GM19328 (cell line): ENCODE results near the gene DERL3.
A peak's percentile ranks its signal among the peaks of the same experiment; 100 is the strongest.
"Not testable (repeated sequence)": the region's sequence is repeated elsewhere in the genome, so short reads cannot be mapped to it uniquely, and the experiment has no call there.

ENCODE experiments used
- ATAC-seq: cut with Tn5 transposase; IDR thresholded peaks from one replicate; pipeline ENCODE4 v1.9.1; 2021; ENCODE audit warnings: mild to moderate bottlenecking, moderate library complexity; ENCODE audit not compliant: unreplicated experiment

The DERL3 gene

DNA sequence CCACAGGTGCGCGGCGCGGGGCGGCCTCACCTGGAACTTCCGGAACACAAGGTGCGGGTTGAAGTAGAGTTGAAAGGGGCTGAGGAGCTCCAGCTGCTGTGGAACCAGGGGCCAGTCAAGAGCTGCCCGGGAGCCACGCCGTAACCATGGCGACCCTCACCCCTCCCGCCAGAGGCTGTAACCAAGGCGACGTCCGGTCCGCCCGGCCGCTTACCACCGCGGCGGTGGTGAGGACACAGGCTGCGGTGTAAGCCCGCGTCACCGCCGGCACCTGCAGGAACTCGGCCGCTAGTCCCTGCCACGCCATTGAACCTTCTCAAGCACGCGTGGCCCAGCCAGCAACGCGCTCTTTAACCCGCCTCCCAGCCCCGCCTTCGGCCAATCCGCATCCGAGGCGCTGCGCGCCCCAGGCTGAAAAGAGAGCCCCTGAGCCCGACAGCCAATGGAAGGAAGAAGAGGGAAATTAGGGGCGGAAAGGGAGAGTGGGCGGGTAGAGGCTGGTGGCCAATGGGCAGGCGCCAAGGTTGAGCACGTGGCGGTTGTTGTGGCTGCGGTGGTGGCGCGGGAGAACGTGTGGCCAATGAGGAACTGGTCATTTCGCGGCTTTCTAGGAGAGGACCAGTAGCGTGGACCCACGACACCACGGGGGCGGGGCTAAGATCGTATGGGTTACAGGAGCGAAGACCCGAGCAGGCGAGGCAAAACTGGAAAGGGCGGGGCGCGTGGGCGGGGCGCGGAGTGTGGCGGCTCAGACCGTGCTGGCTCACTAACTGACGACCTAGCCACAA lies at the start of gene DERL3:
Gene DERL3, minus strand, starts transcription at position 326 of the 788 bp plus-strand sequence. Its CDS starts 19 bp downstream, at position 307.
- ATAC-seq, result peak; percentile 86

DNA sequence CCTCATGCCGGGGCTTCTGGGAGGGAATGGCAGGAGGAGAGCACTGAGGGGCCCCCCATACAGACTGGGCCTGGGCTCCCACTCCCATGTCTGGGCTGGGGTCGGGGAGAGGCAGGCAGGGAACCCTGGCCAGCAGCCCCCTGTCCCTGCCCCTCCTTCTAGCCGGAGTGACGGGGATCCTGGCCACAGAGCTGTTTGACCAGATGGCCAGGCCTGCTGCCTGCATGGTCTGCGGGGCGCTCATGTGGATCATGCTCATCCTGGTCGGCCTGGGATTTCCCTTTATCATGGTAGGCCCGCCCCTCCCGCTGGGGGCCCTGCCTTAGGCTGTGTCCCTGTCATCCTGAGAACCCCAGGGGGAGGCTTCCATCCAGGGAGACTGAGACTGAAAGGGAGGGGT lies 45.3 kb upstream of the DERL3 start:
- no peak for ATAC-seq

- no peak for ATAC-seq
These were observed 44.9 kb upstream of the DERL3 start for GRCh38 chr22:23883658-23884057.

DNA sequence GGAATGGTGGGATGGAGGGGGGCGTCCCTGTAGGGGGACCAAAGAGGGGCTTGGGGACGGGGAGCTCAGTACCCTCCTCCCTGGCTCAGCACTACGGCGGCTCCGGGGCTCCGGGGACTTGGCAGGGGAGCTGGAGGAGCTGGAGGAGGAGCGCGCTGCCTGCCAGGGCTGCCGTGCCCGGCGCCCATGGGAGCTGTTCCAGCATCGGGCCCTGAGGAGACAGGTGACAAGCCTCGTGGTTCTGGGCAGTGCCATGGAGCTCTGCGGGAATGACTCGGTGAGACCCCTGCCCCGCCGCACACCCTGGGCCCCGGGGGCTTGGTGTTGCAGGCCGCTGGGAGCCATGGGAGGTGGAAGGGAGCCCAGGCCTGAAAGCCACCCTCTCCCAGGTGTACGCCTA lies 43.6 kb upstream of the DERL3 start:
- no peak for ATAC-seq

DNA sequence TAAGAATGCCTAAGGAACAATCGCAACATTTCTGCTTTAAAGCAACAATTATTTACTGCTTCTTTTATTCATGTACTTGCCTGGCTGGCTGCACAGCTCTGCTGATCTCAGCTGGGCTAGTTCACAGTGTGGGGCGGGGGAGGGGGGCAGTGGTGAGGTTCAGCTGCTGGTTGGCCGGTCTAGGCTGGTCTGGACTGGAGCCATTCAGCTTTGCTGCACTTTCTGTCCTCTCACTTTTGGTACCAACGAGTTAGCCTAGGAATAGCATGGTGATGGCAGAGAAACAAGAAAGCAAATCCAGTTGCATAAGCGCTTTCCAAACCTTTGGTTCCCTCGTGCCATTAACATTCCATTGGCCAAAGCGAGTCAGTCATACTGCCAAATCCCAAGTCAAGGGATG lies 39.4 kb upstream of the DERL3 start:
- ATAC-seq, result no peak

- ATAC-seq, result no peak
These were observed 38.8 kb upstream of the DERL3 start for GRCh38 chr22:23877566-23877965.

GRCh38 chr22:23875801-23876200 lies 37.0 kb upstream of the DERL3 start:
- ATAC-seq, result no peak

DNA sequence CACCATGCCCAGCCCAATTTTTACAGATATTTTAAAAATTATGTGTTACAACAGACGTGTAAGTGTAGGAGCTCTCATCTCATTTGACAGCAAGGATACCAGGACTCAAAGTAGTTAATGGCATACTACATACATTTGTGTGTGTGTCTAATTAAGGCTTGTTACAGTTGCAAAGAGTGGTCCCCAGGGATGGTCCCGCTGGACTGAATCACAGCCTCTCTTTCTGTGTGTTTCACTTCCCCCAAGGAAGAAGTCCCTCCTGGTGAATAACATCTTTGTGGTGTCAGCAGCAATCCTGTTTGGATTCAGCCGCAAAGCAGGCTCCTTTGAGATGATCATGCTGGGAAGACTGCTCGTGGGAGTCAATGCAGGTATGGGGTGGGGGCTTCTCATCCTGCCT lies 36.1 kb upstream of the DERL3 start:
- no peak for ATAC-seq

DNA sequence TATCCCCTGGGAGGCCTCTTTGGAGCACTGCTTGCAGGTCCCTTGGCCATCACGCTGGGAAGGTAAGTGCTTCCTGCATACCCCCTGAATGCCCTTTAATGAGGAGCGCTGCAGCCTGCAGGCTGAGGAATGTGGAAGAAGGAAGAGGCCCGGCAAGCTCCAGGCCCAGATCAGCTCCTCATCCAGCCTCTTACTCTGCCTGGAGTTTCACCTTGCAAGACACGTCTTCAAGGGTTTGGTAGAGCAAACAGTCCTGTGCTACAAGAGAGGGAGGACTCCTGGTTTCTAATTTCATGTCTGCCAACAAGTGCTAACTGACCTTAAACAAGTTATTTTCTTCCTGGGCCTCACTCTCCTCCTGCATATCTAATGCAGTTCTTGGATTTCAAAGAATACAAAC lies 29.8 kb upstream of the DERL3 start:
- ATAC-seq, result no peak

GRCh38 chr22:23864499-23865154 lies 25.8 kb upstream of the DERL3 start:
- not testable (repeated sequence) for ATAC-seq

DNA sequence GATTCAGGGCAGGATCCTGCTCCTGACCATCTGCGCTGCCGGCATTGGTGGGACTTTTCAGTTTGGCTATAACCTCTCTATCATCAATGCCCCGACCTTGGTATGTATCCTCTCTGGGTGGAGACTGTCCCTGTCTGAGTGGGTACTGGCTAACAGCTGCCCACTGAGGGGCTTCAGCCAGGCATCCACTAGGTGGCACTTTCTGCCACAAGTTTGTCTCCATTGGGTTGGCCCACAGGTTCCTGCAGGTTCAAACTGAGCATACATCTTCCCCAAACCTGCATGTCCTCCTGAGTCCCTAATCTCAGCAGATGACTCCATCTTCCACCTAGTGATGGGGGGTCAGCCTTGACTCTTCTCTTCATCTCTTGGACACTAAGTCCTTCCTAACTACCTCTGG lies 23.3 kb upstream of the DERL3 start:
- ATAC-seq, result no peak

DNA sequence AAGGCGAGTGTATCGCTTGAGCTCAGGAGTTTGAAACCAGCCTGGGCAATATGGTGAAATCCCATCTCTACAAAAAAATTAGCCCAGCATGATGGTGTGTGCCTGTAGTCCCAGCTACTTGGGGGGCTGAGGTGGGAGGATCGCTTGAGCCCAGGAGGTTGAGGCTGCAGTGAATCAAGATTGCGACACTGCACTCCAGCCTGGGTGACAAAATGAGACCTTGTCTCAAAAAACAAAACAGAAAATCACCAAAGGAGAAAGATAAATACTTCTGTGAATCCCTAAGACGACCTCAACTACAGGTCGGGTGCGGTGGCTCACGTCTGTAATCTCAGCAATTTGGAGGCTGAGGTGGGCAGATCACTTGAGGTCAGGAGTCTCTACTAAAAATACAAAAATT lies 21.4 kb upstream of the DERL3 start:
- ATAC-seq, result not testable (repeated sequence)

DNA sequence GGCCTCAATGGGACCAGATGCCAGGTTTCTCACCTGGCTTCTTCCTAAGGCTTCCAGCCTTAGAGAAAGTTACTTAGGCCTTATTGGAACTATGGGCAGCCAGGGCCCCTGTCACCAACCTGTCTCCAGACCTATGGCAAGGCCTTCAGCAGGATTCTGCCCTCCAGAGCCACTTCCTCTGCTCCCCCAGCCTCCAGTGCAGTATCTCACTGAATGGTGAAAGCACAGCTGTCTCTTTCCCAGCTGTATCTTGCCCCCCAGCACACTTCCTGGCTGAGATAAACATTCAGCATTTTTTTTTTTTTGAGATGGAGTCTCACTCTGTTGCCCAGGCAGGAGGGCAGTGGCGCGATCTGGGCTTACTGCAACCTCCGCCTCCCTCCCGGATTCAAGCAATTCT lies 20.4 kb upstream of the DERL3 start:
- ATAC-seq, result no peak

DNA sequence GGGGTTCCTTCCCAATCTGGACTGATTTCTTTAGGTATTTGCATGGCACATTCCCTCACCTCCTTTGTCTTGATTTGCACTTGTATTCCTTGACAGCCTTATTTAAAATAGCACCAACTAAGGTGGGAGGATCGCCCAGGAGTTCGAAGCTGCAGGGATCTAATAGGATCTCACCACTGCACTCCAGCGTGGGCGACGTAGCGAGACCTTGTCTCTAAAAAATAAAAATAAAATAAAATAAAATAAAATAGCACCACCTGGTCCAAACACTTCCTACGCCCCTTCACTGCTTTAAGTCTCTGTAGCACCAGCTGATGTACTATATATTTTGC lies 19.6 kb upstream of the DERL3 start:
- ATAC-seq, result no peak

GRCh38 chr22:23857606-23858483 lies 19.0 kb upstream of the DERL3 start, which contains the start of gene SLC2A11:
Gene SLC2A11 (plus strand): TSS chr22:23857875. CDS start chr22:23858000, 125 bp downstream.
- ATAC-seq, result peak; percentile 92

GRCh38 chr22:23856721-23857605 lies 18.2 kb upstream of the DERL3 start:
- ATAC-seq, result peak; percentile 31

DNA sequence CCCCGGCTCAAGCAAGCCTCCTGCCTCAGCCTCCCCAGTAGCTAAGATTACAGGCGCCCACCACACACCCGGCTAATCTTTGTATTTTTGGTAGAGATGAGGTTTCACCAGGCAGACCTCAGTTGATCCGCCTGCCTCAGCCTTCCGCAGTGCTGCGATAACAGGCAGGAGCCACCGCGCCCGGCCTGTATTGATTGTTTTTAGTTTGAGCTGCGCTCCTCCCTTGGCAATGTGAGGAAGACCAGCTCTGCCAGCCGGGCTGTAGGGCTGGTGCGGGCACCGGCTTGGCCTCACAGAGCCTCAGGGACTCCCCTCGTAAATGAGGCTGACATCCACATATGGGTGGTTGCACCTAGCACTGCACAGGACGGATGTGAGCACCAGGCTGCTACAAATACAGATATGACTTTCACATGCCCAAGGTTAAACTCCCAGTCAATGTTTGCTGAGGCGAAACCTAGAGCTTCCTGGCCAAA lies 11.4 kb upstream of the DERL3 start:
- ATAC-seq, result no peak

GRCh38 chr22:23849009-23850006 lies 10.5 kb upstream of the DERL3 start:
- ATAC-seq, result no peak
